HEK293T (cell line): ENCODE measurements around the gene ATP6V1G1.

ENCODE experiments used
- CTCF ChIA-PET: fragments of 350-600 bp; formaldehyde crosslinking; extraction: SDS; loops from one replicate; lab custom pipeline; 2021; ENCODE audit warnings: antibody characterized with exemption, inconsistent platforms; lab: Yijun Ruan, JAX
- POLR2A ChIA-PET: fragments of 350-600 bp; formaldehyde crosslinking; extraction: SDS; loops from one replicate; lab custom pipeline; 2020; ENCODE audit warnings: antibody characterized with exemption, inconsistent platforms; lab: Yijun Ruan, JAX
- DNase-seq: peaks from one replicate; pipeline ENCODE4 v3.0.0; 2012; ENCODE audit warnings: mixed read lengths; ENCODE audit errors: extremely low spot score
- ARNT ChIP-seq: fragments of 450-650 bp; IDR thresholded peaks from 2 replicates; pipeline ENCODE4 v1.6.1; 2017; ENCODE audit warnings: mild to moderate bottlenecking
- BHLHE40 ChIP-seq: fragments of 450-650 bp; IDR thresholded peaks from 2 replicates; pipeline ENCODE4 v1.6.1; 2016; ENCODE audit warnings: mild to moderate bottlenecking, moderate library complexity, borderline replicate concordance
- CTBP1 ChIP-seq: fragments of 450-650 bp; IDR thresholded peaks from 2 replicates; pipeline ENCODE4 v1.6.1; 2016; ENCODE audit warnings: borderline replicate concordance
- ELF4 ChIP-seq: fragments of 450-650 bp; IDR thresholded peaks from 2 replicates; pipeline ENCODE4 v1.6.1; 2017; ENCODE audit warnings: antibody characterized with exemption
- FOXA1 ChIP-seq: fragments of 450-650 bp; IDR thresholded peaks from 2 replicates; pipeline ENCODE4 v1.6.1; 2016; ENCODE audit warnings: mild to moderate bottlenecking
- FOXK2 ChIP-seq: fragments of 450-650 bp; IDR thresholded peaks from 2 replicates; pipeline ENCODE4 v1.6.1; 2016; ENCODE audit warnings: mild to moderate bottlenecking
- FOXM1 ChIP-seq: fragments of 450-650 bp; IDR thresholded peaks from 2 replicates; pipeline ENCODE4 v1.6.1; 2017; ENCODE audit warnings: mild to moderate bottlenecking, borderline replicate concordance
- HDGF ChIP-seq: fragments of 450-650 bp; IDR thresholded peaks from 2 replicates; pipeline ENCODE4 v1.6.1; 2017; ENCODE audit warnings: antibody characterized with exemption, borderline replicate concordance
- L3MBTL2 ChIP-seq: fragments of 450-650 bp; conservative IDR thresholded peaks from 2 replicates; pipeline ENCODE4 v1.6.1; 2016; ENCODE audit warnings: mild to moderate bottlenecking
- LEF1 ChIP-seq: fragments of 450-650 bp; IDR thresholded peaks from 2 replicates; pipeline ENCODE4 v1.6.1; 2017; ENCODE audit warnings: mild to moderate bottlenecking, borderline replicate concordance
- NFRKB ChIP-seq: fragments of 450-650 bp; IDR thresholded peaks from 2 replicates; pipeline ENCODE4 v1.6.1; 2016; ENCODE audit warnings: mild to moderate bottlenecking, moderate library complexity
- PKNOX1 ChIP-seq: fragments of 450-650 bp; IDR thresholded peaks from 2 replicates; pipeline ENCODE4 v1.6.1; 2016
- SP1 ChIP-seq: fragments of 450-650 bp; IDR thresholded peaks from 2 replicates; pipeline ENCODE4 v1.6.1; 2017
- SUZ12 ChIP-seq: fragments of 450-650 bp; IDR thresholded peaks from 2 replicates; pipeline ENCODE4 v1.6.1; 2016; ENCODE audit warnings: mild to moderate bottlenecking
- TARDBP ChIP-seq: fragments of 450-650 bp; IDR thresholded peaks from 2 replicates; pipeline ENCODE4 v1.6.1; 2016
- ZNF384 ChIP-seq: fragments of 450-650 bp; IDR thresholded peaks from 2 replicates; pipeline ENCODE4 v1.6.1; 2016

ATP6V1G1 gene

GRCh38 chr9:114558027-114558675, 29.4 kb upstream of the ATP6V1G1 start:
- POLR2A ChIA-PET: interaction anchor here (0.8 kb wide), 1 partner anchor 29 kb away, joined by 3 read pairs; the partner anchor contains the start of gene ATP6V1G1
- DNase-seq: no peak
- no peak for TF ChIP-seq L3MBTL2
- CTCF ChIA-PET: no interaction called here

- no peak for DNase-seq
- CTCF ChIA-PET: interaction anchor here (0.7 kb wide), 1 partner anchor 41 kb away, joined by 3 read pairs; no protein-coding TSS in a partner anchor
- TF ChIP-seq HDGF: no peak
- no peak for TF ChIP-seq ARNT
- TF ChIP-seq ELF4: no peak
- TF ChIP-seq SUZ12: no peak
- TF ChIP-seq FOXK2: no peak
- TF ChIP-seq ZNF384: no peak
- TF ChIP-seq CTBP1: no peak
- TF ChIP-seq SP1: no peak
- no peak for TF ChIP-seq BHLHE40
- TF ChIP-seq TARDBP: no peak
- no peak for TF ChIP-seq NFRKB
- POLR2A ChIA-PET: no interaction called here
Observed at GRCh38 chr9:114559830-114560513, 27.6 kb upstream of the ATP6V1G1 start.

- TF ChIP-seq ELF4 (no peak), FOXK2 (no peak), FOXM1 (no peak), SP1 (no peak), ZNF384 (no peak), SUZ12 (no peak), ARNT (no peak), FOXA1 (no peak), HDGF (no peak)
- ChIA-PET CTCF (interaction anchor here (0.7 kb wide), 1 partner anchor 42 kb away, joined by 3 read pairs; no protein-coding TSS in a partner anchor), POLR2A (no interaction called here)
- no peak for DNase-seq
Observed at GRCh38 chr9:114560956-114561355, 26.6 kb upstream of the ATP6V1G1 start.

- TF ChIP-seq FOXK2 (no peak), PKNOX1 (no peak), ZNF384 (no peak), HDGF (no peak), L3MBTL2 (no peak), CTBP1 (no peak)
- ChIA-PET CTCF (no interaction called here), POLR2A (interaction anchor here (0.7 kb wide), 1 partner anchor 26 kb away, joined by 4 read pairs; the partner anchor contains the start of gene ATP6V1G1)
- DNase-seq: no peak
Observed at GRCh38 chr9:114561771-114562170, 25.8 kb upstream of the ATP6V1G1 start.

- CTCF ChIA-PET: no interaction called here
- TF ChIP-seq FOXK2 (no peak), NFRKB (no peak), BHLHE40 (no peak), HDGF (no peak), ARNT (no peak), TARDBP (no peak), PKNOX1 (no peak), FOXM1 (no peak)
- POLR2A ChIA-PET: interaction anchor here (2.2 kb wide), 1 partner anchor 23 kb away, joined by 8 read pairs; the partner anchor contains the start of gene ATP6V1G1
- DNase-seq: no peak
Observed at GRCh38 chr9:114565204-114565603, 22.4 kb upstream of the ATP6V1G1 start.

GRCh38 chr9:114570742-114571141, 16.8 kb upstream of the ATP6V1G1 start:
- ChIA-PET CTCF (no interaction called here), POLR2A (interaction anchor here (1.4 kb wide), 1 partner anchor 17 kb away, joined by 7 read pairs; the partner anchor contains the start of gene ATP6V1G1)
- no peak for DNase-seq
- TF ChIP-seq FOXM1 (no peak), BHLHE40 (no peak), L3MBTL2 (no peak), ELF4 (no peak), SUZ12 (no peak), HDGF (no peak), ZNF384 (no peak), PKNOX1 (no peak), NFRKB (no peak), TARDBP (no peak), CTBP1 (no peak), FOXA1 (no peak), SP1 (no peak), LEF1 (no peak), FOXK2 (no peak)
